MM.1S (cell line): ENCODE results near the gene TP53I13.

Experiments
- CTCF ChIP-seq: fragments of 300-600 bp; sonication (generic); IDR thresholded peaks from 2 replicates; pipeline ENCODE4 v1.5.1; 2016; ENCODE audit warnings: antibody characterized with exemption, low read length, mixed read lengths
- EZH2 ChIP-seq: fragments of 300-600 bp; sonication (generic); optimal IDR thresholded peaks from 2 replicates; pipeline ENCODE3; 2017; ENCODE audit warnings: low read depth, mild to moderate bottlenecking, antibody characterized with exemption, low read length, mixed read lengths
- EZH2phosphoT487 ChIP-seq: fragments of 300-600 bp; sonication (generic); IDR thresholded peaks from 2 replicates; pipeline ENCODE4 v1.6.1; 2018; ENCODE audit warnings: antibody characterized with exemption, low read length

GRCh38 chr17:29526322-29526721 lies 42.2 kb upstream of the TP53I13 start:
- TF ChIP-seq CTCF (no peak), EZH2phosphoT487 (no peak), EZH2 (no peak)
